T-helper 1 cell treated with Interleukin-12 subunit alpha and Interleukin-12 subunit beta and Interleukin-4 antibody, amounts not matched to agents 30 μg/mL and 1 μg/mL, for 36 hours (primary cell): Measurements from ENCODE around the gene ATP6V0A4.
"Not testable (repeated sequence)": the region's sequence is repeated elsewhere in the genome, so short reads cannot be mapped to it uniquely, and the experiment has no call there.

ENCODE experiments used
- H3K27ac Mint-ChIP-seq: one replicate; pipeline ENCODE4 v1.8.0; 2021; ENCODE audit warnings: mild to moderate bottlenecking, mixed read lengths
- H3K27me3 Mint-ChIP-seq: one replicate; pipeline ENCODE4 v1.8.0; 2021; ENCODE audit warnings: low read depth, mixed read lengths
- H3K36me3 Mint-ChIP-seq: one replicate; pipeline ENCODE4 v1.8.0; 2021; ENCODE audit warnings: low read depth, mixed read lengths
- H3K4me1 Mint-ChIP-seq: one replicate; pipeline ENCODE4 v1.8.0; 2021; ENCODE audit warnings: low read depth, mixed read lengths
- H3K4me3 Mint-ChIP-seq: one replicate; pipeline ENCODE4 v1.8.0; 2021; ENCODE audit warnings: mild to moderate bottlenecking, moderate library complexity, mixed read lengths
- H3K9me3 Mint-ChIP-seq: one replicate; pipeline ENCODE4 v1.8.0; 2021; ENCODE audit warnings: mixed read lengths

The ATP6V0A4 gene

DNA sequence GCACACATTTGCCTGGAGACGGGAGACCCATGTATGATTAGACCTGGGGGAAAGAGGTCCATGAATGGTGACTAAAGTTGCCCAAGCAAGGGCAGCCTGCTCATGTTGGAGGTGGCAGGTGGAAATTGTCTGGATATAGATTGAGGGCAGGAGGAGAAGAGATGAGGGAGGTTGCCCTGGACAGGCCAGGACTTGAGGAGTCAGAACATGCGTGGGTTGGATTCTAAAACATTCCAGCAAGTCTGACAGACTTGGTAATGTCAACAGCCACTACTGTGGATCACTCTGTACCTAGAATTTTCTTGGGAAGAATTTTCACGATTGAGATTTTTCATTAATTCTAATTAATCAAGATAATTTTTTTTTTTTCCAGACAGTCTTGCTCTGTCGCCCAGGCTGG, 77.7 kb downstream of the ATP6V0A4 start:
- Mint-ChIP-seq H3K27ac (no peak overlapping the region), H3K4me1 (peaks cover 8% of the 10 kb centered on the region), H3K27me3 (peaks cover 24% of the 10 kb centered on the region), H3K36me3 (no peaks in the 10 kb centered on the region), H3K4me3 (no peak overlapping the region), H3K9me3 (no peaks in the 10 kb centered on the region)

DNA sequence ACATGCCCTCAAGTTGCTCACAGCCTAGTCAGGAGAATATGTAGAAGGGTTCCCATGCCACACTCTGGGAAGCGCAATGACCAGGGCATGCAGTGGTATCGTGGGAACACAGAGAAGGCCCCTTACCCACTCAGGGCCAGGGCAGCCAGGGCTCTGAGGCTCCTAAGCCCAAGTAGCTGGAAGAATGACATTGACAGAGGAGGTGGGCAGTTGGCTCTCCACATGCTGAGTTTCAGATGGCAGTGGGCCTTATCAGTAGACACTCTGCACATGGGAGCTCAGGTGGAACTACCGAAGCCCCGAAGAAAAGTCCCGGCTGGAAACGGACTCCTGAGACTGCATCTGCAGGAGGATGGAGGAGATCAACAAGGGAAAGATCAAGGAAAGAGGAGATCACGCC, 81.1 kb downstream of the ATP6V0A4 start:
- Mint-ChIP-seq H3K4me1 (peaks cover 15% of the 10 kb centered on the region), H3K27ac (no peak overlapping the region), H3K9me3 (no peaks in the 10 kb centered on the region), H3K4me3 (peak overlapping the region; percentile 27), H3K27me3 (peaks cover 24% of the 10 kb centered on the region), H3K36me3 (no peaks in the 10 kb centered on the region)

DNA sequence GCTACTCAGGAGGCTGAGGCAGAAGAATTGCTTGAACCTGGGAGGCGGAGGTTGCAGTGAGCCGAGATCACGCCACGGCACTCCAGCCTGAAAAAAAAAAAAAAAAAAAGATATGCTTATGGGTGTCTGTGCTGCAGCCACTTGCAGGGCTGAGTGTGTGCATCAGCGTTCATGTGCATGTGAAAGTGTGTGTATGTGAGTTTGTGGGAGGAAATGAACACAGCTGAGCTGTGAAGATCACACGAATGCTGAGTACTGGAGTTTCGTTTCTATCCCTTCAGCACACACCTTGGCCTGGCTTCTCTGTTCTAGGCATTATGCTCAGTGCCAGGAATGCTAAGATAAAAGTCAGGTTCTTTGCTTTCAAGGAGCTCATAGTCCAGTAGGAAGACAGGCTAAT, 84.8 kb downstream of the ATP6V0A4 start:
- no peak overlapping the region for H3K27ac Mint-ChIP-seq
- no peak overlapping the region for H3K4me3 Mint-ChIP-seq
- peaks cover 18% of the 10 kb centered on the region for H3K27me3 Mint-ChIP-seq

DNA sequence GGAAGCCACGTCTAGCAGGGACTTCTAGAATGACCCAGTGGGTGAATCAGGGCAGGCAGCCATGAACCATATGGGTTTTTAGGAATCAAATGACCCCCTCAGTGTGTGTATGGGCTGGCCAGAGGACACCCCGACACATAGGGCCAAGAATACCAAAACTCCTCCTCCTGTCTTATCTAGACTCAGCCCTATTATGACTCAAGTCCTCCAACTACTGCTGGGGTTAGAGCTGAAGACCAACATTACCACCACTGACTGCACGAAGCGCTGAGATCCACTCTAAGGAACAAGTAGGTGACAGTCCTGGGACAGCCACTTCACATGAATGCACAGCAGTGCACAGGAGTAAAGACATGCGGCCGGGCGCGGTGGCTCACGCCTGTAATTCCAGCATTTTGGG, 85.3 kb downstream of the ATP6V0A4 start:
- Mint-ChIP-seq H3K27ac (no peak overlapping the region), H3K36me3 (no peaks in the 10 kb centered on the region), H3K4me1 (peaks cover 6% of the 10 kb centered on the region), H3K9me3 (no peaks in the 10 kb centered on the region), H3K4me3 (no peak overlapping the region), H3K27me3 (peaks cover 12% of the 10 kb centered on the region)

More for the DNA sequence above, 84.8 kb downstream of the ATP6V0A4 start:
- Mint-ChIP-seq H3K9me3 (no peaks in the 10 kb centered on the region), H3K4me1 (peaks cover 11% of the 10 kb centered on the region), H3K36me3 (no peaks in the 10 kb centered on the region)

DNA sequence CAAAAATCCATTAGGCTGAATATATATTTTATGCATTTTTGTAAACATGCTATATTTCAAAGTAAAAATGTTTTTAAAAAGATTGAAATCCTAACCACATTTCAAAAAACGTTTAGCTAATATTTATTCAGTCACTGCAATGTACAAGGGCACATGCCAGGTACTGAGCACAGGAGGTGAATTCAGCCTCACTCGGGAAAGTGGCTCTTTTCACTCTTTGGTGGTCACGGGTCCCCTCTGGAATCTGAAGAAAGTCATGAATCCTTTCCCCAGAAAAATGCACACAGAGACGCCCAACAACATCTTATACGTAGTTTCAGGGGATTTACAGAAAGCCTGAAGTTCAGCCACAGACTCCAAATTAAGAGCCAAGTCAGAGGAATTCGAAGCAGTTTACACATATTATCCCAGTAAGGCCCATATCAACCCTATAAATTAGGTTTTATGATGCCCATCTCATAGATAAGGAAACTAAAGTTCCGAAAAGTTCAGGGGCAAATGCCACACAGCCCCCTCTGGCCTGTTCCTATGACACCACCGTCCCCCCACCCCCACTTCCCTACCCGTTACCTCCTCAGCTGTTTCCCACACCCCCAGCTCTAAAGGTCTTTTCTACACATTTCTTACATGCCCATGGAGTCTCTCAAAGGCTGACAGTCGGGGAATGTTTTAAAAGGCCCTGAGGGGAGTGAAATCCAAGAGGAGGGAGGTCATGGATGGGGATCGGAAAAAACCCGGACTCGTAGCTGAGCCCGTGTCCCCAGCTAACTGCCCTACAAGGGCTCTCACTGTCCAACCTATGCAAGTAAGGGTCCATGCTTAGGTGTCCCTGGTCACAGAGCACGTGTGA, 87.2 kb downstream of the ATP6V0A4 start:
- H3K27ac Mint-ChIP-seq: no peak overlapping the region

DNA sequence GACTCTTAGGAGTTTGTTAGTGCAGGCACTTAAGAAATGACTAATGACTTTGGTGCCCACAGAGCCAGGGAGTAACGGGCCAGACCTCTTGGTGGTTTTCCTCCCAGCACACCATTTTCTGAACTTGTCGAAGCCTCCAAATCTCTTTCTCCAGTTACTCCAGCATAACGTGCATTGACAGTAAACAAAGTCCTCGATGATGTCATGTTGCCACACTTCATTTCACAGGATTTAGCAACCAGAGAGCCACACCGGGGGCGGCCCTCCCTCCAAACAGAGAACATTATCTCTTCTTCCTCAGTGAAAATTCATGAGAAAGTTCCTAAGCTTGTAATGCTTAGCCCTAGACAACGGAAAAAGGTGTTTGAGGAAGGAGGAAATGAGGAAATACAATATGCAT, 92.8 kb downstream of the ATP6V0A4 start:
- Mint-ChIP-seq H3K4me1 (no peaks in the 10 kb centered on the region), H3K4me3 (no peak overlapping the region), H3K36me3 (no peaks in the 10 kb centered on the region), H3K9me3 (no peaks in the 10 kb centered on the region), H3K27ac (no peak overlapping the region), H3K27me3 (peaks cover 5% of the 10 kb centered on the region)

More for the DNA sequence above, 87.2 kb downstream of the ATP6V0A4 start:
- Mint-ChIP-seq H3K4me3 (no peak overlapping the region), H3K9me3 (no peaks in the 10 kb centered on the region), H3K36me3 (no peaks in the 10 kb centered on the region), H3K4me1 (peaks cover 6% of the 10 kb centered on the region), H3K27me3 (peaks cover under 1% of the 10 kb centered on the region)

DNA sequence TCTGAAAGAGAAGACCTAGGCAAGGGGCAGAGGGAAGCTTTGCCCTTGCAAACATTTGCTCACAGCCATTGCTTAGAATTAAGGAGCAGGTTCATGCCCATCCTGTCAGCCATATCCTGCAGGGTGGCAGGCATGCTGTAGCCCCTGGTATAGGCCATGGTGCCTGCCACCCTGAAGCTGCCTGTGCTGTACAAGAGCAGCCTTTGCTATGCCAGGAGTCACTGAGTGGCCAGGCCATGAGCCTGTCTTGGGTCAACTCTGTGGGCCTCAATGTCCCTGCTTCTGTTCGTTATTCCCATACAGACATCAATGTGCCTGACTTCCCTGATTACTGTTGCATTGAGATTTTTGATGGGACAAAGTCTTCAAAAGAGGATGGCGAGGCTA, 96.5 kb downstream of the ATP6V0A4 start:
- Mint-ChIP-seq H3K4me3 (no peak overlapping the region), H3K36me3 (no peaks in the 10 kb centered on the region), H3K27ac (no peak overlapping the region), H3K4me1 (no peaks in the 10 kb centered on the region), H3K9me3 (no peaks in the 10 kb centered on the region), H3K27me3 (peaks cover 5% of the 10 kb centered on the region)

DNA sequence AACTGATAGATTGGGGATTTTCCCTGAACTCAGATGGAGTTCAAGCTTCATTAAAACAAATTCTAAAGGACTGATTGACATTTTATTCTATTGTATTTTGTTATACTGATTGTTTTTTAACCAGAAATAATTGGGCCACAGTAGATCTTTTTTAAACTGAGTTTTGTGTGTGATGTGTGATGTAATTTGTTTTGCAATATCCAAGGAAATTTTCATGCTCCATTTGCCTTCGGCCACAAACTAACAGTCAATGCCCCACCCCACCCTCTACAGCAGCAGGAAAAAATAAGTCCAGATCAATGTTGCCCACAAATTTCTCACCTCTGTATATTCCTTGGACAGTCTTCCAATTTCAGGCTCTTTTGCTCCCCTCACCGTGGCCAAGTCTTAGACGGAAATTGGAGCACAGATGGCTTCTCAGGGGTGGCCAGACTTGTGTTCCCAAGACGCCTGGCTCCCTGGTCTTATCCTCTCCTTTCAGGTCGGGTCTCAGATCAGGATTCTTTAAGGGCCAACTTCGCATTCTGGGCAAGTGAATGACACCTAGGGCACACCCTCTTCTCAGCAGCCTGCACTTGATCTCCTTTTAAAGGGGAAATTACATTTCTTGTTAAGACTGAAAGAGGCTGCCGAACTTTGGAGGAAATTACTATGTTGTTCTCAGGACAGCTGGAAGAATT, 97.0 kb downstream of the ATP6V0A4 start, which contains the start of gene SVOPL:
Gene SVOPL (minus strand): TSS at position 506 of the 680 bp plus-strand sequence. CDS start 22,317 bp downstream, outside the sequence.
- Mint-ChIP-seq H3K27ac (no peak within 1 kb of the TSS), H3K27me3 (peaks cover 5% of the 10 kb centered on the region), H3K9me3 (no peaks in the 10 kb centered on the region), H3K4me3 (no peak within 1 kb of the TSS), H3K36me3 (no peaks in the 10 kb centered on the region), H3K4me1 (no peaks in the 10 kb centered on the region)

DNA sequence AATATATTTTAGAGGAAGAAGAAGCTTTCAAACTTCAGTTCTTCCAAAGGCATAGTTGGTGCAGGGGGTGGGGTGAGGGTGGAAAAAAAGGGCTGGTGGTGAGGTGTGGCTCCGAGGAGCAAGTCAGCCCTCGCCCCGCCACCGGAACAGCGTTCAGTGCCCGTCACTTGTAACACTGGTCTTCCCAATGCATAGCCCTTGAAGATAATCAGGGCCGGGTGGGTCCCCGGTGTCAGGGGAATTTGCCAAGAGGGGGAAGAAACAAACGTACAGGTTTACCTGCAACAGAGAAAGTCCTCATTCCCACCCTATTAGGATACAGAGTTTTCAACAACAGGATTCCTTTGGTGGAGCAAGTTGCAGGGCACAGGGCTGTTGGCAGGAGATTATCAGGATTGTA, 98.3 kb downstream of the ATP6V0A4 start:
- H3K4me3 Mint-ChIP-seq: no peak overlapping the region
- H3K36me3 Mint-ChIP-seq: no peaks in the 10 kb centered on the region
- no peaks in the 10 kb centered on the region for H3K4me1 Mint-ChIP-seq
- H3K9me3 Mint-ChIP-seq: no peaks in the 10 kb centered on the region
- H3K27ac Mint-ChIP-seq: no peak overlapping the region
- H3K27me3 Mint-ChIP-seq: peaks cover 5% of the 10 kb centered on the region

DNA sequence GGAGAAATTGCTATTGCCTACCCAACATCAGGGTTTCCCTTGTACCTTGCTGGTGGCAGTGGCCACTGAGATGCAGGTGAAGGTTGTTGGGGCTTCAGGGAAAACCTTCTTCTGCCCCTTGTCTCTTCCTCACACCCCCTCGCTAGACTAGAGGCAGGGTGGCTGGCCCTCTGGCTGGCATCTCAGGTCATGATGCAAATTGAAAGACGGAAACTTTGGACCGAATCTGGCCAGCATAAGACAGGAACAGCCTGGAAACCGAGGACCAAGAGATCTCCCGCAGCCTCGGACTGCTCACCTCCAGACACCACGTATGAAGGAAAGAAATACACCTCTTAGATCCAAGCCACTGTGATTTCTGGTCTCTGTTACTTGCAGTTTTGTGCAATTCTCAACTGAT, 99.7 kb downstream of the ATP6V0A4 start:
- no peak overlapping the region for H3K4me3 Mint-ChIP-seq
- peaks cover 5% of the 10 kb centered on the region for H3K27me3 Mint-ChIP-seq
- H3K36me3 Mint-ChIP-seq: no peaks in the 10 kb centered on the region
- H3K9me3 Mint-ChIP-seq: no peaks in the 10 kb centered on the region
- no peaks in the 10 kb centered on the region for H3K4me1 Mint-ChIP-seq
- no peak overlapping the region for H3K27ac Mint-ChIP-seq

DNA sequence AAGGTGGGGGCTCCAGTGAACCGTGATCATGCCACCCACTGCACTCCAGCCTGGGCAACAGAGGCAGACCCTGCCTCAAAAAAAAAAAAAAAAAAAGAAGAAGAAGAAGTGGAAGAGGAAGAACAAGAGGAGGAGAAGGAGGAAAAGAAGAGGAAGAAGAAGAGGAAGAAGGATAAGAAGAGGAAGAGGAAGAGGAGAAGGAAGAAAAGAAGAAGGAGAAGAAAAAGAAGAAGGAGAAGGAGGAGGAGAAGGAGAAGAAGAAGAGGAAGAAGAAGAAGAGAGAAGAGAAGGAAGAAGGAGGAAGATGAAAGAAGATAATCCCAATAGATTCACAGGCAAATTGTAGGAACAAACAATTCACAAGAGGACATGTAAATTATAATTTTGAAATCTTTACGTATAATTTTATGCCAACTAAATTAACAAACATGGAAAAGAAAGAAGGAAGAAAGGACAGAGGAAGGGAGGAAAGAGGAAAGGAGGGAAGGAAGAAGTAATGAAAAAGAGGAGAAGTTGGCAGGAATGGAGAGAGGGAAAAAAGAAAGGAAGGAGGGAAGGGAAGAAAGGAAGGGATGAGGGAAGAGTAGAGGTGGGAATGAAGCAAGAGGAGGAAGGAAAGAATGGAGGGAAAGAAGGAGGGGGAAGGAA, 100.3 kb downstream of the ATP6V0A4 start:
- Mint-ChIP-seq H3K27ac (no peak overlapping the region), H3K27me3 (peaks cover 5% of the 10 kb centered on the region), H3K4me3 (no peak overlapping the region)

DNA sequence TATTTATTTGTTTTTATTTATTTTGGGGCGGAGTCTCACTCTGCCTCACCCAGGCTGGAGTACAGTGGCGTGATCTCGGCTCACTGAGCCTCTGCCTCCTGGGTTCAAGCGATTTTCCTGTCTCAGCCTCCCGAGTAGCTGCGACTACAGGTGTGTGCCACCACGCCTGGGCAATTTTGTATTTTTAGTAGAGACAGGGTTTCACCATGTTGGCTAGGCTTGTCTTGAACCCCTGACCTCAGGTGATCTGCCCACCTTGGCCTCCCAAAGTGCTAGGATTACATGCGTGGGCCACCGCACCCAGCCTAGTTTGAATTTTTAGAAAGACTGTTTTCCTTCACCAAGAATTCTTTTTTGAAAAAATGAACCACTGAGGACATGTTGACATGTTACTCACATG, 102.2 kb downstream of the ATP6V0A4 start:
- not testable (repeated sequence) for H3K27me3 Mint-ChIP-seq, H3K9me3 Mint-ChIP-seq, H3K4me3 Mint-ChIP-seq, H3K36me3 Mint-ChIP-seq, H3K27ac Mint-ChIP-seq, H3K4me1 Mint-ChIP-seq

More for the DNA sequence above, 100.3 kb downstream of the ATP6V0A4 start:
- Mint-ChIP-seq H3K36me3 (no peaks in the 10 kb centered on the region), H3K9me3 (no peaks in the 10 kb centered on the region), H3K4me1 (no peaks in the 10 kb centered on the region)

DNA sequence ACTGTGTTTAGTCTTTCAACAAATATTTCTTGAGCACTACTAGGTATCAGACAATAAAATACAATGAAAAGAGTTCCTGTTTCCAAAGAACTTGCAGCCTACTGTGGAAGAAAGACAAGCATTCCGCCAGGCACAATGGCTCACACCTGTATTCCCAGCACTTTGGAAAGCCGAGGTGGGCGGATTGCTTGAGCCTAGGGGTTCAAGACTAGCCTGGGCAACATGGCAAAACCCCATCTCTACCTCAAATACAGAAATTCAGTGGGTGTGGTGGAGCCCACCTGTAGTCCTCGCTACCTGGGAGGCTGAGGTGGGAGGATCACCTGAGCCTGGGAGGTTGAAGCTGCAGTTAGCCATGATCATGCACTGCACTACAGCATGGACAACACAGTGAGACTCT, 102.9 kb downstream of the ATP6V0A4 start:
- Mint-ChIP-seq H3K36me3 (no peaks in the 10 kb centered on the region), H3K27ac (no peak overlapping the region), H3K27me3 (peaks cover 4% of the 10 kb centered on the region), H3K4me1 (no peaks in the 10 kb centered on the region), H3K9me3 (no peaks in the 10 kb centered on the region), H3K4me3 (no peak overlapping the region)

DNA sequence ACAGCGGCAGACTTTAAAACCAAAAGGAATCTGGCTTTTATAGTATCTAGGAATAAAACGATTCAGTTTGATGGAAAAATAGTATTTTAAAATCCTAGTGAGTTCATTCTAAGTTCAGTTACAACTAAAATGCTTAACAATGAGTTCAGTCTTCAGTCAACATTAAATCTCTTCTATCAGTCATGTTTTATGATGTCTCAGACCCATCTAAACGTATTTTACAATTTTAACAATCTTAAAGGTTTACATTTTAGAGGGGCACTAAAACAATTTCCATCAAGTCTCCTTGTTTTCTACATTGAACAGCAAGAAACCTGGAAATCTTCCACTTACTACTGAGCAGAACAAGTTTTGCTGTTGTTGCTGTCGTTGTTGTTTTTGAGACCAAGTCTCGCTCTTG, 106.8 kb downstream of the ATP6V0A4 start:
- H3K36me3 Mint-ChIP-seq: no peaks in the 10 kb centered on the region
- H3K27ac Mint-ChIP-seq: no peak overlapping the region
- no peaks in the 10 kb centered on the region for H3K4me1 Mint-ChIP-seq
- H3K9me3 Mint-ChIP-seq: no peaks in the 10 kb centered on the region
- peaks cover 4% of the 10 kb centered on the region for H3K27me3 Mint-ChIP-seq
- no peak overlapping the region for H3K4me3 Mint-ChIP-seq

DNA sequence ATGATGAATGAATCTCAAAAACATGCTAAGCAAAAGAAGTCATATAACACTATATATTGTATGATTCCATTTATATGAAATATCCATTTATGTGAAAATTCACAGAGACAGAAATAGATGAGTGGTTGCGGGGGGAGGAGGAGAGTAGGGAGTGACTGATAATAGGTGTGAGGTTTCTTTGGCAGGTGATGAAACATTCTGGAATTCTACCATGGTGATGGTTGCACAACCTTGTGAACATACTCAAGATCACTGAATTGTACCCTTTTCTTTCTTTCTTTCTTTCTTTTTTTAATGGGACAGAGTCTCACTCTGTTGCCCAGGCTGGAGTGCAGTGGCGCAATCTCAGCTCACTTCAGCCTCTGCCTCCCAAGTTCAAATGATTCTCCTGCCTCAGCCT, 107.5 kb downstream of the ATP6V0A4 start:
- peaks cover 4% of the 10 kb centered on the region for H3K27me3 Mint-ChIP-seq
- no peaks in the 10 kb centered on the region for H3K4me1 Mint-ChIP-seq
- no peak overlapping the region for H3K27ac Mint-ChIP-seq
- no peak overlapping the region for H3K4me3 Mint-ChIP-seq
- H3K36me3 Mint-ChIP-seq: no peaks in the 10 kb centered on the region
- H3K9me3 Mint-ChIP-seq: no peaks in the 10 kb centered on the region
